GM19438 (cell line): ENCODE data around the gene NUP50.

Source experiments
- ATAC-seq: cut with Tn5 transposase; IDR thresholded peaks from one replicate; pipeline ENCODE4 v1.9.1; 2021; ENCODE audit warnings: low read depth; ENCODE audit not compliant: unreplicated experiment

The NUP50 gene

GRCh38 chr22:45163451-45164269 is at the start of gene NUP50:
TSS of gene NUP50 (plus strand) at chr22:45163925. CDS start at chr22:45168178, 4,253 bp downstream.
- ATAC-seq: peak; percentile 74

- no peak for ATAC-seq
These were observed 43.3 kb upstream of the NUP50 start for GRCh38 chr22:45120440-45120839.

GRCh38 chr22:45120931-45121330 is 42.8 kb upstream of the NUP50 start:
- no peak for ATAC-seq

GRCh38 chr22:45124176-45124847 is 39.4 kb upstream of the NUP50 start:
- ATAC-seq: no peak

GRCh38 chr22:45125188-45125587 is 38.5 kb upstream of the NUP50 start:
- ATAC-seq: no peak

- no peak for ATAC-seq
These were observed 35.9 kb upstream of the NUP50 start for GRCh38 chr22:45127866-45128265.

GRCh38 chr22:45129703-45130524 is 33.8 kb upstream of the NUP50 start:
- ATAC-seq: no peak

- no peak for ATAC-seq
These were observed 32.8 kb upstream of the NUP50 start for GRCh38 chr22:45130891-45131290.

- ATAC-seq: no peak
These were observed 32.0 kb upstream of the NUP50 start for GRCh38 chr22:45131749-45132148.

GRCh38 chr22:45134313-45134712 is 29.4 kb upstream of the NUP50 start:
- ATAC-seq: no peak

- no peak for ATAC-seq
These were observed 27.1 kb upstream of the NUP50 start for GRCh38 chr22:45136594-45136993.

GRCh38 chr22:45139693-45140092 is 24.0 kb upstream of the NUP50 start:
- no peak for ATAC-seq

- ATAC-seq: no peak
These were observed 21.3 kb upstream of the NUP50 start for GRCh38 chr22:45142376-45142775.

- no peak for ATAC-seq
These were observed 18.8 kb upstream of the NUP50 start for GRCh38 chr22:45144916-45145315.

GRCh38 chr22:45149671-45150070 is 14.1 kb upstream of the NUP50 start:
- ATAC-seq: no peak

GRCh38 chr22:45150139-45150538 is 13.6 kb upstream of the NUP50 start:
- no peak for ATAC-seq

- ATAC-seq: no peak
These were observed 12.2 kb upstream of the NUP50 start for GRCh38 chr22:45151503-45151902.

GRCh38 chr22:45154383-45154782 is 9.3 kb upstream of the NUP50 start:
- no peak for ATAC-seq

GRCh38 chr22:45155050-45155840 is 8.5 kb upstream of the NUP50 start:
- ATAC-seq: no peak

- no peak for ATAC-seq
These were observed 5.8 kb upstream of the NUP50 start for GRCh38 chr22:45157907-45158306.
